Globus pallidus (tissue), 1 donor: ENCODE data around the gene NTM.

Experiments used
- DNase-seq: peaks from one replicate; pipeline ENCODE4 v3.0.0-alpha.2; 2015; ENCODE audit warnings: low spot score

NTM gene

GRCh38 chr11:131601586-131601985, 231.2 kb downstream of the NTM start:
- no peak for DNase-seq

DNA sequence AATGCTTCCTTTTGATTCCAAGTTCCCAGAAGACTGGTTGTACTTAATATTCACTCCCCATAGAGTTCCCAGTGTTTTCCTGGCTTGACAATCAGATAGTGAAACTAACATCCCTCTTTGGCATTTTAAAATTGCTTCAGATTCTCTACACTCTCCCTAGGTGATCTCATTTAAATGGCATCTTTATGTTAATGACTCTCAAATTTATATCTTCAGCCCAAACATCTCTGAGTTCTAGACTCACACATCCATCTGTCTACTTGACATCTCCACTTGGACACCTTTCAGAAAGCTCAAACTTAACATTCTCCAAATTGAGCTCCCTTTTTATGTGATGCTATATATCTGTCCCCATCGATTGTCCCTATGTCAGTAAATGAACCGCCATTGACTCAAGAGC, 232.0 kb downstream of the NTM start:
- DNase-seq, result no peak

- no peak for DNase-seq
These were observed 236.5 kb downstream of the NTM start for GRCh38 chr11:131606811-131607335.

DNA sequence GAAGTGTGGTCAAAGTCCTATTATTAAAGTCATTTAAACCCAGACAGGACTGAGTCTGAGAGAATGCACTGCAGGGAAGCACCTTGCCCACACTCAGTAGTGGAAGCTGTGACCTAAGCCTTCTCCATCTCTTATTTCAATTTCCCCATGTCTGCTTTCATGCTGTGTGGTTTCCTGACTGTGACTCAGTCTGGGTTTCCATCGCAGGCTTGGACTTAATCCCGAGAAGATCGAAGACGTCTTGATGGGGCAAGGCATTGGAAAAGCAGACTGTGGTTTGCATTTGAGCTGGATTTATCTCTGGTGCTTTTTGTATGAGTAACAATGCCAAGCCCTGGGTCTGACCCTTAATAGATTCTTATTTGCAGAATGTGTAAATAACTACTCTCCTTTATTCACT, 238.9 kb downstream of the NTM start:
- DNase-seq, result no peak

DNA sequence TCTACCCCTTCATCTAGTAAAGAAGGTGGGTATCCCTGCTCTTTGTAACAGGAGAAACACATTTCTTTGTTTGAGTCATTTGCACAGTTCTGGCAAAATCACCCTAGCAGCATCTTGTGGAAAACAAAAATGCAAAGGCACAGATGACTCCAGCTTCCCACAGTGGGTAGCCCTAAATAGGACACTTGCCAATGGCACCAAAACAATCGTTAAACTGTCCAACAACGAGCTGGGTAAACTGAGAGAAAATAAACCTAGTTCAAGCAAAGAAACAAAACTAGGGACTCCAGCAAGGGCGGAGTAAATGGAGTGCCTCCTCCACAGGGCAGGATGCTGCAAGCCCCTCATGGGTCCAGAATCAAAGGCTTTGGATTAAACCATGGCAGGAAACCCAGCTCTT, 239.5 kb downstream of the NTM start:
- peak; percentile 71 for DNase-seq

- DNase-seq, result no peak
These were observed 240.9 kb downstream of the NTM start for GRCh38 chr11:131611322-131611721.

- no peak for DNase-seq
These were observed 242.1 kb downstream of the NTM start for GRCh38 chr11:131612533-131612932.

DNA sequence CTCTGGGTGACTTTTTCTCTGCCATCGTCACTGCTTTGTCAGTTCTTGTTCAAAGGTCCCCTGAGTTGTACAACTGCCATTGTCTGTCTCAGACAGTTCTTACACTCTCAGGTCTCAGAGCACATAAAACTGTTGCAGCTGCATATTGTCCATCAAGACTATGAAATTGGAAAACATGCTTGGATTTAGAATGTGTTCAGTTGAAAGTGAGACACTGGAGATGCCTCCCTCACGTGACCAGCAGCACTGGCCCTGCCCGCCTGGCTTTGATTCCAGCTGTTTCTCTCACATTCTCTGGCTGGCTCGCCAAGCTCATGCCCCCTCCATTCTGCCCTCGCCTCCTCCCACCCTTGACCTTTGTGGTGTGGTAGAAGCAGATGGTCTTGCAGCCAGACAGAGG, 244.2 kb downstream of the NTM start:
- peak; percentile 80 for DNase-seq

- no peak for DNase-seq
These were observed 245.2 kb downstream of the NTM start for GRCh38 chr11:131615611-131616010.

DNA sequence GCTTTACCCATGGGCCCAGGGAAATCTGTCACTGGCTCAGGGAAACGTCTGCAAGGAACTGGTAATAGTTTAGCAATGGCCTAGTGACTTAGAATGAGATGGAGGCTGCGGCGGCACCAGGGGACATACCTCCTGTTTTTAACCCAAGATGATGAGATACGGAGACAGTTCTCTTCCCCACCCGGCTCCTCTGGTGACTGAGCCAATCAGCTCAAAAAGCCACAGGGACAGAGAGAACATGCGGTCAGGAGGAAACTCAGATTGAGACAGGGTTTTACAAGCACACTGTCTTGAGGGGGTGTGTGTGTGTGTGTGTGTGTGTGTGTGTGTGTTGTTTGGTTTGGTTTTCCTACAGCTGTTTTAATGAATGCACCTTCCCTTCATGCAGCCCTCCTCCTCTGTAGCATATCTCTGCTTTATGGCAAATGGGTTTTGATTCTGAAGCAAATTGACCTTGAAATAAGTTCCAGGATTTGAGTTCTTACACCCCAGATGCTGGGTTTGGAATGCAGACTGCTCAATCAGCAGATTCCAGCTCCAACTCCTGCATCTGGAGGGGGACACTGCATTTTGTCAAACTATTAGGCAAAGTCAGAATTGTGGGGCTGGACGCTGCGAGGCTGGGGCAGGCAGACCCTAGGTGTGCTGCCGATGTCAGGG, 246.2 kb downstream of the NTM start:
- DNase-seq, result no peak

- no peak for DNase-seq
These were observed 247.8 kb downstream of the NTM start for GRCh38 chr11:131618201-131618600.

DNA sequence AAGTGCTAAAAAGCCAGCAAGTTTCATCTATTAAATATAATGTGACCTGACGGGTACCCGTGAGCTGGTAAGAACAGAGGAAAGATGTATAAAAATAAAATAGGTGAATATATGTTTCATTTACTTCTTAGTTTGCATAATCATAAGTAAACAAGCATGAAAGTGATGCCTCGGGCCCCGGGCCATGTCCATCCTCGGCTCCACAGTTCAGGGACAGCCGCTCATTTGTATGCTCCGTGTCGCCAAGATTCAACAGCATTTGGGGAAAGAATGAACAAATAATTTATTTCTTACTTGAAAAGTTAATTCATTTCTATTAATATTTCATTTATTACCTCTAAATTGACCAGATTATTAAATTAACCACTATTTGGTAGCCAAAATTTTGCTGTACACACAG, 251.8 kb downstream of the NTM start:
- DNase-seq, result peak; percentile 75

DNA sequence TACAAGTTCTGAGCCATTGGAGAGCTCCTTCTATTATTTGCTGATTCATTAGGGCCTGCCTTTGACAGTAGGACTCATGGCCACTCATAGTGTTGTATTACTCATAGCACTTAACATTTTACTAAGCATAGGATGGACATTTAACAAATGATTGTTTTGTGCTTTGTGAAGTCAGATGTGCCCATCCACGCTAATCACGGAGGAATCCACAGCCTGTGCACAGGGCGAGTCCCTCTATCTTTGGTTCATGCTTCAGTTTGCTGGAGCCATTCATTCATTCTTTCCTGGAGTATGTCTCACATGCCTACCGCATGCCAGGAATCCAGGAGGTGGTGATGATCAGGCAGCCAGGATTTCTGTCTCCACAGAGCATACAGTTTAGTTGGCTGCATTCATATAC, 254.1 kb downstream of the NTM start:
- no peak for DNase-seq

- DNase-seq, result no peak
These were observed 256.4 kb downstream of the NTM start for GRCh38 chr11:131626788-131627187.

GRCh38 chr11:131628739-131629138, 258.3 kb downstream of the NTM start:
- no peak for DNase-seq

DNA sequence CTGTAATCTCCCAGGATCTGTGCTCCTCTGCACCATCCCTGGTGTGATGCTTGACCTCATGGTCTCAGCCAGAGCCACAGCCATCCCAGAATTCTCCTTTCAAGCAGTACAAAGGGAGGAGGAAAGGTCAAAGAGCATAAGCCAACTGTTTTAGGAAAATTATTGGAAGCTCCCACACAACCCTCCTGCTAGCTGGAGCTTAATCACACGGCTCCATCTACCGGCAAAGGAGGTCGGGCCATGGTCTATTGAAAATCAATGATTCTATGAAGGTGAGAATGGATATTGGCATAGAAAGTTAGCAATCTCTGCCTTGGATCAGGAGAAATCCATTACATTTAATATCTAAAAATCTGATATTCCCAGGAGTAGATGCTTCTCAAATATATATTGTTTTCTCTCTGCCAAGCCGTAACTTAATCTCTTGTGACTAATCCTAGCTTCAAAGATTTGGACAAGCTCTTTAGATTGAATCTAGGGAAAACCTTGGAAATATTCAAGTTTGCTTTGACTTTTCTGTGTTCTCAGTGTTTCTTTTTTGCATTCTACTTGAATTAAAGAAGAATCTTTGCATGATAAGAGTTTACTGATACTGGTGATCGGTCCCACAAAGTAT, 259.6 kb downstream of the NTM start:
- no peak for DNase-seq

DNA sequence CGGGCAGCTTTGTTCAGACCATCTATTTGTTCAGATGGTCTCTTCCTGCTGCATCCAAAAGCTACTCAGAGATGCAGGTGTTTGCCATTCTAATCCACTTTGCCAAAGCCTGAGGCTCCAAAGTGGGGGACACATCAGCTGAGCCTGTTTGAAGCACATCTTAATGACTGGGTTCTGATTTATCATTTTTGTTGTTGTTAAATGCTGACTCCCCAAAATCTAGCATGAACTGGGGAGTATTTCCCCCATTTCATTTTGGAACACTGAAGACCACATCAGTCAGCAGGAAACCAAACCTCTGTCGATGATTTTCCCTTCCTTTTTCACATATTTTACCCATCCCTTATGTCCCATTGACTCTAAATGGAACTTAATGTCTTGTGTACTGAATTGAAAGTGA, 262.6 kb downstream of the NTM start:
- DNase-seq, result no peak

DNA sequence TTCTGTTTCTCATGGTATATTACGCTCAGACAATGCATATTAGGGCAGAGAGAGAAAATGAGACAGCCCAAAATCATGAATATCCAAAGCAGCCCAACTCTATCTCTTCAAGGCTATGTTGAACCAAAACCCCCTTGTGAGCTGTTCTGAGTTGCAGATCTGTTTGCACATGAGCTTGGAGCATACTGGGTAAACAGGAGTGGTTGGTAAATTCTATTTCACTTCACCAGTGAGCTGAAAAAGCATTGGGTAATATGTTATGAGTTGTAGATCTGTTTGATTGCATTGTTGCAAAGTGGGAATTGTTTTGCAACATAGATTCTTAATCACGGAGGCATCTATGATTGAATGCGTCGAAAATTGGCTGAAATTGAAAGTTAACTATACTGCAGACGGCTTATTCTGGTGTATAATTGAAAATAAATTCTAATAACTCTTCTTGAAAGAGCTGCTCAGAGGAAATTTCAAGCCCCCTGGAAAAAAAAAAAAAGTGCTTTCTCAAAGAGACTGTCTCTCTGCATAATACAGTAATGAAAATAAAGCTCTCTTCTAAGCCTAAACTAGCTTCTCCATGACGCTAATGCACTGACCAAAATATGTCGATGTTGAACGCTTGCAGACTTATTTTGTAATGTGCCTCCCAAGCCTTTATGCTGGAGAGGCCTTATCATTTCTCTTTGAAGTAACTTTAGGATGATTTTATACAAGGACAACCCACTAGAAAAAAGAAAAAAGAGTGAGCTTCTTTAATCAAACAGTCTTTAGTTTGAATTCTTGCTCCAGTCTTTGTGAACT, 263.7 kb downstream of the NTM start:
- DNase-seq, result no peak

GRCh38 chr11:131637469-131638175, 267.2 kb downstream of the NTM start:
- DNase-seq, result no peak

DNA sequence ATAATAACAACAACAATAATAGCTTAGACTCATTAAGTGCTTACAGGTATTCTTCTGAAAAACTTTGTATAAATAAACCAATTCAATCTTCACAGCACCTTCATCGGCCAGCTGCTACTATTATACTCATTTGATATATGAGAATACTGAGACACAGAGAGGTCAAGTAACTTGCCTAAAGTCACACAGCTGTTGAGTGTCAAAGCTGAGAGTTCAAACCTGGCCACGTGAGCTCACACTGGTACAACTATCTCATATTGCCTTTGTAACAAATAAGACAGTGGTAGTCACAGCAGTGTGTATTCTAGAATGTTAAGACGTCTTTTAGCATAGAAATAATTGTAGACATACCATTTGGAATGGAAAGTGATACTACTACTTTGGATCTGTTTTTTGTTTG, 268.5 kb downstream of the NTM start:
- no peak for DNase-seq

GRCh38 chr11:131640320-131640719, 269.9 kb downstream of the NTM start:
- no peak for DNase-seq

DNA sequence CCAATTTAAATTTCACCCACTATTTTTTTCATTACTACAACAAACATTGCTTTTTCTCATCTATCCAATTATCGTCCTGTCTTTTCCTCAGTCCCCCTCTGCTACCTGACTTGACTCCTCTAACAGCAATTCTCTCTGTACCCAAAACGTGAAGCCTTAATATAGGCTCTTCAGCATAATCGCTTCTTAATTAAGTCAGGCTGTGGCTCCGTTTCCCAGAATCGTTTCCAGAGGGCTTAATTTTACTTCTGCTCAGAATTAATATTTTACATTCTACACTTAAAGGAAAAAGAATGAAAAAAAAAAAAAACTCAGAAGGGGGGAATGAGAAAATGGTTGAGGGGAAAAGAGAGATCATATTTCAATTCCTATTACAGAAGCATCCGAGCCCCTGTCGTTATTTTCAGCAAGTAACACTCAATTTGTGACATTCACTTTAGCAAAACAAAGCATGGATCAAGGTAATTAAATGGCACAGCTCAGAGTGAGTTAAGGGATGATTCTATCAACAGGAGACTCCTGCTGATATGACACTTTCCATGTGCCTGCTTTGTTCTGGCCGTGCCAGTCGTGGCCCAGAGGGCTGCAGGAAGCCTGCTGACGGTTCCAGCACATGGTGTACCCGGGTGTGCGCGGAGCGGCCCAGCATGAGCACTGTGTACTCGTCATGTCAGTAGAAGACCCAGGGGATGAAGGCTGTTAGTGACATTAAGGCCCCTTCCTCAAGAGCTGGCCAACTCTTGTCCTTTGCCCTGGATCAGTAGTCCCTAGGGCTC, 272.5 kb downstream of the NTM start:
- no peak for DNase-seq
